ENCODE results near the gene RB1. TPM values are rescaled to one million over a fixed set of nuclear protein-coding genes. Genes with fewer than 3 reads are reported as not detected.

RB1 gene
- total and polyA plus RNA-seq, 2 donors (not counting 1 experiment from before 2014, with no cell fraction given), result 24.0 to 70.4 TPM

DNA sequence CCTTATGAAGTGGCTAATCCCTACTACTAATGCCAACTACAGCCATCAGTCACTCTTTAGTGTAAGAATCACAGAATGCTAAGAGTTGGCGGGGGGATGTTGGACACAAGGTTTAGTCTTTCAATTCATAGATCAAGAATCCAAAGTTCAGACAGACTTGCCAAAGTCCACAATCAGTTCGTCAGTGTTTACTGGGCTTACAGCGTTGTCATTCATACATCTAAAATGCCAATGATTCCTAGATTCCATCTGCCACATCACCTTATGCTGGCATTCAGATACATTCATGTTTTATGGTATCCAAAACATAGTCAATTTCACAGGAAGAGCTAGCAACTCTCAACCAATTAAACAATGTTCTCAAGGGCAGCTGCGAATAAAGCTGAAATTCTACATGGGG, 211.2 kb downstream of the RB1 start:
- H3K27ac Mint-ChIP-seq, result no peak overlapping the region
- no peaks in the 10 kb centered on the region for H3K9me3 ChIP-seq (ENCODE audit: control extremely low read depth in 1 of 3, control insufficient read depth in 2 of 3, insufficient read depth in 1 of 3, low read length in 2 of 3)
- H3K4me1 ChIP-seq (ENCODE audit: control insufficient read depth in 2 of 2, insufficient read depth in 2 of 2, low read length in 2 of 2), result no peaks in the 10 kb centered on the region
- no peaks in the 10 kb centered on the region for H4K20me1 ChIP-seq (ENCODE audit: control insufficient read depth, insufficient read depth, low read length, poor library complexity, severe bottlenecking)
- H2AFZ ChIP-seq (ENCODE audit: insufficient read depth, low read depth, low read length, poor library complexity, severe bottlenecking), result no peak overlapping the region
- ATAC-seq (ENCODE audit: low read depth) (no peak), DNase-seq (no peak)
- CTCF ChIA-PET, result no interaction called here
- no peak overlapping the region for H3K9ac ChIP-seq (ENCODE audit: low read length)
- H3K4me2 ChIP-seq (replicated peaks; ENCODE audit: low read depth, low read length, poor library complexity, severe bottlenecking), result no peak overlapping the region
- no peak overlapping the region for H3K27ac ChIP-seq (ENCODE audit: low read length in 2 of 2)
- H3K27me3 ChIP-seq (replicated peaks in 1 of 4; ENCODE audit: control extremely low read depth in 1 of 4, control insufficient read depth in 3 of 4, insufficient read depth in 4 of 4, low read length in 3 of 4), result peaks cover 0 to 20% (median 2%) of the 10 kb centered on the region in 4 experiments
- POLR2A ChIA-PET, result no interaction called here
- no peaks in the 10 kb centered on the region for H3K36me3 ChIP-seq (replicated peaks in 1 of 2; ENCODE audit: control extremely low read depth in 1 of 2, control insufficient read depth in 1 of 2, extremely low read depth in 1 of 2, insufficient read depth in 2 of 2, low read length in 1 of 2)
- H3K79me2 ChIP-seq (ENCODE audit: control insufficient read depth, insufficient read depth, low read length), result no peaks in the 10 kb centered on the region
- 100% methylated on average over 3 of the region's 4 CpGs for WGBS (ENCODE audit: insufficient coverage)
- no peak overlapping the region for H3K4me3 ChIP-seq (ENCODE audit: control extremely low read depth in 1 of 5, extremely low read depth in 1 of 5, insufficient read depth in 1 of 5, low read depth in 2 of 5, low read length in 4 of 5)
- no peaks in the 10 kb centered on the region for H3K9me3 Mint-ChIP-seq (ENCODE audit: insufficient read depth)
- intact Hi-C loops (cut with micrococcal nuclease), result no loop called here
- H3K4me1 Mint-ChIP-seq, result no peaks in the 10 kb centered on the region
- TF ChIP-seq EZH2 (IDR thresholded peaks at IDR 0.05; ENCODE audit: borderline replicate concordance, insufficient read depth, low read depth, low read length, poor library complexity, severe bottlenecking), result no peak
- TF ChIP-seq, protein P1, sequence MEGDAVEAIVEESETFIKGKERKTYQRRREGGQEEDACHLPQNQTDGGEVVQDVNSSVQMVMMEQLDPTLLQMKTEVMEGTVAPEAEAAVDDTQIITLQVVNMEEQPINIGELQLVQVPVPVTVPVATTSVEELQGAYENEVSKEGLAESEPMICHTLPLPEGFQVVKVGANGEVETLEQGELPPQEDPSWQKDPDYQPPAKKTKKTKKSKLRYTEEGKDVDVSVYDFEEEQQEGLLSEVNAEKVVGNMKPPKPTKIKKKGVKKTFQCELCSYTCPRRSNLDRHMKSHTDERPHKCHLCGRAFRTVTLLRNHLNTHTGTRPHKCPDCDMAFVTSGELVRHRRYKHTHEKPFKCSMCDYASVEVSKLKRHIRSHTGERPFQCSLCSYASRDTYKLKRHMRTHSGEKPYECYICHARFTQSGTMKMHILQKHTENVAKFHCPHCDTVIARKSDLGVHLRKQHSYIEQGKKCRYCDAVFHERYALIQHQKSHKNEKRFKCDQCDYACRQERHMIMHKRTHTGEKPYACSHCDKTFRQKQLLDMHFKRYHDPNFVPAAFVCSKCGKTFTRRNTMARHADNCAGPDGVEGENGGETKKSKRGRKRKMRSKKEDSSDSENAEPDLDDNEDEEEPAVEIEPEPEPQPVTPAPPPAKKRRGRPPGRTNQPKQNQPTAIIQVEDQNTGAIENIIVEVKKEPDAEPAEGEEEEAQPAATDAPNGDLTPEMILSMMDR (IDR thresholded peaks at IDR 0.05), result no peak
- peaks cover 19% of the 10 kb centered on the region for H3K27me3 Mint-ChIP-seq
- H3K4me3 Mint-ChIP-seq, result no peak overlapping the region

DNA sequence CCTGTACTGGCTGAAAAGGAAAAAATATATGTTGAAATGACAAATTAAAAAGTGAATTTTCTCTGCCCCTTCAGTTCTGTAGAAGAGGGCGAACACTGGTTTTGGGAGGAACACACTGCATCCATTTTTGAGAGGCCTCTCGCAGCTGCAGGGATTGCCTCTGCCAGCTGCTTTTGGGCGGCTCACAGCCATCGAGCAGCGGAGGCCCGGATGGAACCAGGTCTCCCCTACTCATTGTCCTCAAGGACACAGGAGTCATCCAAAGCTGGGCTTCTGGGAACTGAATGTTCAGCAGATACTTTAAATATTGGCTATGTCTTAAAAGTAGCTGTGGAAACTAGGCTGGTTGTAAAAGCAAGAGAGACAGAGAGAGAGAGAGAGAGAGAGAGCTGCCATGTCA, 212.2 kb downstream of the RB1 start:
- H3K27me3 Mint-ChIP-seq, result peaks cover 19% of the 10 kb centered on the region
- no peak overlapping the region for H3K27ac ChIP-seq (ENCODE audit: low read length in 2 of 2)
- H3K4me1 Mint-ChIP-seq, result no peaks in the 10 kb centered on the region
- ChIA-PET CTCF (no interaction called here), POLR2A (no interaction called here)
- H3K4me3 ChIP-seq (ENCODE audit: control extremely low read depth in 1 of 5, extremely low read depth in 1 of 5, insufficient read depth in 1 of 5, low read depth in 2 of 5, low read length in 4 of 5), result no peak overlapping the region
- DNase-seq (no peak), ATAC-seq (ENCODE audit: low read depth) (no peak)
- WGBS (ENCODE audit: insufficient coverage), result 100% methylated on average over 3 of the region's 6 CpGs
- H3K9me3 ChIP-seq (ENCODE audit: control extremely low read depth in 1 of 3, control insufficient read depth in 2 of 3, insufficient read depth in 1 of 3, low read length in 2 of 3), result no peaks in the 10 kb centered on the region
- no peak overlapping the region for H2AFZ ChIP-seq (ENCODE audit: insufficient read depth, low read depth, low read length, poor library complexity, severe bottlenecking)
- H3K79me2 ChIP-seq (ENCODE audit: control insufficient read depth, insufficient read depth, low read length), result no peaks in the 10 kb centered on the region
- H3K9me3 Mint-ChIP-seq (ENCODE audit: insufficient read depth), result no peaks in the 10 kb centered on the region
- no peak overlapping the region for H3K9ac ChIP-seq (ENCODE audit: low read length)
- H4K20me1 ChIP-seq (ENCODE audit: control insufficient read depth, insufficient read depth, low read length, poor library complexity, severe bottlenecking), result no peaks in the 10 kb centered on the region
- H3K36me3 ChIP-seq (replicated peaks in 1 of 2; ENCODE audit: control extremely low read depth in 1 of 2, control insufficient read depth in 1 of 2, extremely low read depth in 1 of 2, insufficient read depth in 2 of 2, low read length in 1 of 2), result no peaks in the 10 kb centered on the region
- H3K27me3 ChIP-seq (replicated peaks in 1 of 4; ENCODE audit: control extremely low read depth in 1 of 4, control insufficient read depth in 3 of 4, insufficient read depth in 4 of 4, low read length in 3 of 4), result peaks cover 0 to 15% (median 2%) of the 10 kb centered on the region in 4 experiments
- no peak overlapping the region for H3K27ac Mint-ChIP-seq
- no peak overlapping the region for H3K4me2 ChIP-seq (replicated peaks; ENCODE audit: low read depth, low read length, poor library complexity, severe bottlenecking)
- TF ChIP-seq, protein P1 (IDR thresholded peaks at IDR 0.05), result no peak
- H3K4me3 Mint-ChIP-seq, result no peak overlapping the region
- no peaks in the 10 kb centered on the region for H3K4me1 ChIP-seq (ENCODE audit: control insufficient read depth in 2 of 2, insufficient read depth in 2 of 2, low read length in 2 of 2)
- intact Hi-C loops (cut with micrococcal nuclease), result no loop called here

All from B cell (primary cell).